Stimulated activated CD4-positive, alpha-beta T cell treated with anti-CD3 and anti-CD28 coated beads, Interleukin-12 subunit alpha, Interleukin-12 subunit beta, amount 100 ng/mL, for 4 hours (primary cell): ENCODE results near the gene KCTD10.
A peak's percentile ranks its signal among the peaks of the same experiment; 100 is the strongest.
"Not testable (repeated sequence)": the region's sequence is repeated elsewhere in the genome, so short reads cannot be mapped to it uniquely, and the experiment has no call there.

Experiments used
- DNase-seq: peaks from one replicate; pipeline ENCODE4 v3.0.0-alpha.2; 2020

KCTD10 gene

GRCh38 chr12:109445191-109445609, 31.9 kb downstream of the KCTD10 start:
- DNase-seq: no peak

GRCh38 chr12:109444259-109444658, 32.8 kb downstream of the KCTD10 start:
- DNase-seq: no peak

GRCh38 chr12:109443794-109444193, 33.3 kb downstream of the KCTD10 start:
- DNase-seq: no peak

- DNase-seq: no peak
Observed at GRCh38 chr12:109440851-109441490, 36.1 kb downstream of the KCTD10 start.

GRCh38 chr12:109439951-109440350, 37.1 kb downstream of the KCTD10 start:
- not testable (repeated sequence) for DNase-seq

GRCh38 chr12:109439181-109439580, 37.9 kb downstream of the KCTD10 start:
- DNase-seq: no peak

- DNase-seq: no peak
Observed at GRCh38 chr12:109436188-109436560, 40.9 kb downstream of the KCTD10 start.

GRCh38 chr12:109435428-109436187, 41.5 kb downstream of the KCTD10 start:
- no peak for DNase-seq

GRCh38 chr12:109434582-109434981, 42.5 kb downstream of the KCTD10 start:
- DNase-seq: no peak

- DNase-seq: no peak
Observed at GRCh38 chr12:109433618-109434017, 43.5 kb downstream of the KCTD10 start.

GRCh38 chr12:109432842-109433304, 44.2 kb downstream of the KCTD10 start:
- peak; percentile 74 for DNase-seq

- no peak for DNase-seq
Observed at GRCh38 chr12:109432431-109432830, 44.7 kb downstream of the KCTD10 start.

- DNase-seq: no peak
Observed at GRCh38 chr12:109430244-109430643, 46.9 kb downstream of the KCTD10 start.

GRCh38 chr12:109428804-109429203, 48.3 kb downstream of the KCTD10 start:
- DNase-seq: not testable (repeated sequence)

GRCh38 chr12:109428037-109428629, 49.0 kb downstream of the KCTD10 start:
- DNase-seq: peak; percentile 71

GRCh38 chr12:109423392-109423791, 53.7 kb downstream of the KCTD10 start:
- DNase-seq: no peak

GRCh38 chr12:109422251-109422650, 54.8 kb downstream of the KCTD10 start:
- DNase-seq: no peak

- no peak for DNase-seq
Observed at GRCh38 chr12:109421355-109422087, 55.6 kb downstream of the KCTD10 start.

- no peak for DNase-seq
Observed at GRCh38 chr12:109418848-109419480, 58.1 kb downstream of the KCTD10 start.

- not testable (repeated sequence) for DNase-seq
Observed at GRCh38 chr12:109406147-109406546, 71.0 kb downstream of the KCTD10 start.

GRCh38 chr12:109404841-109405240, 72.3 kb downstream of the KCTD10 start:
- not testable (repeated sequence) for DNase-seq
